Activated CD4-positive, alpha-beta T cell treated with anti-CD3 and anti-CD28 coated beads for 4 hours (primary cell): ENCODE results near the gene INTS14.
A peak's percentile ranks its signal among the peaks of the same experiment; 100 is the strongest.

Source experiments
- DNase-seq, 2 donors: peaks; one replicate each; pipeline ENCODE4 v3.0.0-alpha.2; 2020

Gene INTS14

DNA sequence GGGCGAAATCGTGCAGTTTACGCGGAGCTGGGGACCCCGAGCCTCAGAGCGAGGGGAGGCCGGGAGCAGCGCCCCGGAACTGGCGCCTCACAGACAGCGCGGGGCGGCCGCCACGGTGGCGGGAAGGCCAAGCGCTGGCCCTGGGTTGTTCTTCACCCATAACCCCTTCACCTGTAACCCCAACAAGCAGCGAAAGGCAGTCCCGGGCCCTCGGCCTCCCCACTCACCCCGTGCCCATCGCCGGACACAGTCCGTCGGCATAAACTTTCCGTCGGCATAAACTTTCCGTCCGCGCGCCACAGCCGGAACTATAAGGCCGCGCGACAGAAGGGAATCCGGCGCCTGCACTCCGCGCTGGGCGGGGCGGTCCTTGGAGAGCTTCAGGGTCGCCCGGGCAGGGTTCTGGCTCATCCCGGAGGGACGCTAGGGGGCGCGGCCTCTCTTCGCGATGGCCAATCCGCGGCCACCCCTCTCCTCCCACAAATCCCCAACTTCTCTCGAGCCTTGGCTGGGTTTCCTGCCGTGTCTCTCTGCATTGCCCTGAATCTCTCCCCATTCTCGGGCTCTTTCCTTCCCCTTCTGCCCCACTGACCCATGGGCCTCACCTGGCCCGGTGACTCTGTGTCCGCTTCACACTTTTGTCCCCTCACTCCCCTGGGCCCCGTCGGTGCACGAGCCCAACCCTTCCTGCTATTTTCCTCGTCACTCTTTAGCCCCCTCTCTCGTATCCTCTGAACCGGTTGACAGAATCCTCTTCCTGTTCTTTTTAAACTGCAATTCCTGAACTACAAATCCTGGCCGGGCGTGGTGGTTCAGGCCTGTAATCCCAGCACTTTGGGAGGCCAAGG, at the start of gene INTS14:
Gene INTS14 (minus strand): TSS at position 261 of the 848 bp plus-strand sequence. CDS start 3,751 bp downstream, outside the sequence.
- DNase-seq = peak; percentile 94 to 95

GRCh38 chr15:65659502-65660052, 48.6 kb upstream of the INTS14 start:
- no peak for DNase-seq

- DNase-seq = no peak
These were observed 44.5 kb upstream of the INTS14 start for GRCh38 chr15:65655457-65655856.

- no peak for DNase-seq
These were observed 44.1 kb upstream of the INTS14 start for GRCh38 chr15:65655026-65655425.

- DNase-seq = no peak
These were observed 43.0 kb upstream of the INTS14 start for GRCh38 chr15:65653801-65654521.

DNA sequence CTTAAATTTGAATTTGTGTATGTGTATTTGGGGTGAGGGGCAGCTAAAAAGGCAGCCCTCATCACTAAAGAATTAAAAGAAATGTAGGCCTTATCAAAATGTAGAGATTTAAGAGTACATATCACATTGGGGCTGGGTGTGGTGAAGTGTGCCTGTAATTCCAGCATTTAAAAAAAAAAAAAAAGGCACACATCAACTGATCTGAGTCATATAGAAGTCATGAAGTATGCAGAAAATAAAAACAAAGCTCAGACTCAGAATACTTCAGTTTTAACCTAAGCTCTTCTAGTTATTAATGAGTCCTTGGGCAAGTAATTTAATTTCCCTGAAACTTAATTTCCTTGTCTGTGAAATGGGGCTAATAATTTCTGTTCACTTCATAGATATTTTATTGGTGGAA, 42.4 kb upstream of the INTS14 start:
- no peak for DNase-seq

DNA sequence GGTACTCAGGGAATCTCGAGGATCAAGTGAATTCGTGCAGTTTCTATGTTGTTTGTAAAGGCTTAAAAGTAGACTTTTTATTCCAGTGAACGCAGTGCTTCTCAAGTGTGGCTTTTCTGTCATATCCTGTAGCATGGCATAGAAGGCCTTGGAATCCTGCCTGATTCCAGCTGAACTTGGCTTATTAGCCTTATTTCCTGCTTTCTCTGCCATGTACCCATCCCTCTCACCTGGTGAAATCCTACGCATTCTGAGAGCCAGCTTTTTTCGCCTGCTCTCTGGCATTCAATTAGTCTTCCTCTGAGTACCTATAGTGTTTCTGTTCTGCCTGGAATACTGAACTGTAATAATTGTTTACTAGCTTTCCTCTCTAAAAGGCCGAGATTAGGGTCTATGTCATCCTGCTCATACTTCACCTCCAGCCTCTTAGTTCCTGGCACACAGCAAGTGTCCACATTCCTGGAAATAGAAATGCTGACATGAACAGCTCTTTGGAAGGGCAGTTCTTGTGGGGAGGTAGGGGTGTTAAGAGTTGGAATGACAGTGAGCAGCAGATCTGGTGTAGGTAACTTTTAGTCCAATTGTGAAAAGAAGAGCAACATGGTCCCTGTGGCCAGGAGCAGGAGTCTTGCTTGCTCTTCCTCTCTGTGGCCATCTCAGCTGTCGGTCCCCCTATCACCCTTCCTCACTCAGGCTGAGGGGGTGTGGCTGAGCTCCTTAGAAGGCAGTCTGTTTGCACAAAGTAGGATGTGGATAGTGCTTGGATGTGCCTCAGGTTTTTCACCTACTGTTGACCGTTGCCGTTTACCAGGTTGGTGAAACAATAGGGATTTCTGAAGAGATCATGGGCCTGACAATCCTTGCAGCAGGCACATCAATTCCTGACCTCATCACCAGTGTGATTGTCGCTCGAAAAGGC, 41.2 kb upstream of the INTS14 start:
- no peak for DNase-seq

DNA sequence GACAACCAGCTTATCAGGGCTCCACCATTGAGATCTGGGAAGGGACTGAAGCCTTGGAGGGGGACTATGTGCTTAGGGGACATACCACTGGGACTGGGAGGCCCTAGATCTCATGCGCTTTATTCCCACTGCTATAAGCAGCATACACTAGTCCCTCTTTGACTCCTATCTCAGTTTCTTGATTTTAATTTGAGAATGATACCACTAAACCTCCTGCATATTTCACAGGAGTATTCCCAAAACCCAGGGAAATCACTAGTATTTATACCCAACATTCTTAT, 40.1 kb upstream of the INTS14 start:
- no peak for DNase-seq

DNA sequence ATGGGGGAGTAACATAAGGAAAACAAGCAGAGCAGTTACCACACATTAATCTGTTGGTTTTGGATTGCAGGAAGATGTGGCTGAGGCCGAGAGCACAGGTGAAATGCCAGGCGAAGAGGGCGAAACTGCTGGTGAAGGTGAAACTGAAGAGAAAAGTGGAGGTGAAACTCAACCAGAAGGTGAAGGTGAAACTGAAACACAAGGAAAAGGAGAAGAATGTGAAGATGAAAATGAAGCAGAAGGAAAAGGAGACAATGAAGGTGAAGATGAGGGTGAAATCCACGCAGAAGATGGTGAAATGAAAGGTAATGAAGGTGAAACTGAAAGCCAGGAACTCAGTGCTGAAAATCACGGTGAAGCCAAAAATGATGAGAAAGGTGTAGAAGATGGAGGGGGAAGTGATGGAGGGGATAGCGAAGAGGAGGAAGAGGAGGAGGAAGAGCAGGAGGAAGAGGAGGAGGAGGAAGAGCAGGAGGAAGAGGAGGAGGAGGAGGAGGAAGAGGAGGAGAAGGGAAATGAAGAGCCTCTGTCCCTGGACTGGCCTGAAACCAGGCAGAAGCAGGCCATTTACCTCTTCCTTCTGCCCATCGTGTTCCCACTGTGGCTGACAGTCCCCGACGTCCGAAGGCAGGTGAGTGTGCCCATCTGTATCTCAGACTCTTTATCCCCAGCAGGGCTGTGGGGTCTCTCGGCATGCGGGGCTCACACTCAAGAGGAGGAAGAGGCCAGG, 39.5 kb upstream of the INTS14 start:
- DNase-seq = no peak

- no peak for DNase-seq
These were observed 35.6 kb upstream of the INTS14 start for GRCh38 chr15:65646486-65646885.

GRCh38 chr15:65645392-65645791, 34.5 kb upstream of the INTS14 start:
- no peak for DNase-seq

- no peak for DNase-seq
These were observed 33.4 kb upstream of the INTS14 start for GRCh38 chr15:65644282-65644681.

GRCh38 chr15:65642594-65642993, 31.7 kb upstream of the INTS14 start:
- DNase-seq = no peak

- no peak for DNase-seq
These were observed 31.0 kb upstream of the INTS14 start for GRCh38 chr15:65641768-65642475.

- DNase-seq = no peak
These were observed 28.6 kb upstream of the INTS14 start for GRCh38 chr15:65639509-65639908.

DNA sequence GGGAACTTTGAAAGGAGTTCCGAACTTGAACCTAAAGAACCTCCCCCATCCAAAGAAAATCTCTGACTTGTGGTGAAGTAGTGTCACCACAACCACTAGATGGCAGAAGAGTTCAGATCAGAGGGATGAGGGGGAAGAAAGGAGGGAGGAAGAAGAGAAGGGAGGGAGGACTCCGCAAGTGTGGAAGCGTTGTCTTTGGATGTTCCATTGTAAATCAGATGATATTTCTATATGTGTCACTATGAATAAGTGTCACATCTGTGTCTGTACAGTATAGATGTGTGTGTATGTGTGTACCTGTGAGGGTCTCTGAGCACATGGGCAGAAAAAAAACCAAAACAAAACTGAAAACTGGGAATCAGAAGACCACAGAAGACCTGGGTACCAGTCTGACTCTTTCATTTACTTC, 27.8 kb upstream of the INTS14 start:
- DNase-seq = peak; percentile 16 to 47

DNA sequence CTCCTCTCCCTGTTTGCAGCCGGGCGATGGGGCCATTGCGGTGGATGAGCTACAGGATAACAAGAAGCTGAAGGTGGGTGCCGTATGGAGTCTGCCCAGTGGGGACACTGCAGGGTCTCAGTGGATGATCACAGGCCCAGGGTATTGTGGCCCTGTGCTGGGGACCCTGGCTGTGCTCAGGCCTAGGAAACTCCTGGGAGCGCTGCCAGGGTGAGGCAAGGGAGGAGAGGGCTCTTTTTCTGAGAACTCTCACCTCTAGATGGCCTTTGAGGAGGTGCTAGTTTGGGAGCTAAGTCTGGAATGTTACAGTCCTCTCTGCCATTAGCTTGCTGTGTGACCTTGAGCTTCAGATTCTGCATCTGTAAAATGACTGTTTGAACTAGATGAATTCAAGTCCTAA, 27.2 kb upstream of the INTS14 start:
- DNase-seq = no peak

DNA sequence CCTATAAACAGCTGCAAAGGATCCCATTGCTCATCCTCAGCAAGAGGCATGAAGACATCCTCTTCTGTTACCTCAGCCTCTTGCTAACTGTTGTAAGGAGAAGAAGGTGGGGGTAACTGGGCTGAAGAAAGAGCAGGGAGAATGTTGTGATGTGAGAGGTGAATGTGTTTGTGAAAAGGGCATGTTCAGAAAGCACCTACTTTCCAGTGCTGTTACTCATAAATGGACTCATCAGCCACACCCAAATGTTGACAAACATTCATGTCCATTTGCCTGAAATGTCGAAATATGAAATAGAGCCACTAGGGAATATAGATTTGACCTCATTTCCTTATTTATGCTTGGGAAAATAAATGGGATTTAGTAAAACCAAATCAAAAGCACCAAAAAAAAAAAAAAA, 23.4 kb upstream of the INTS14 start:
- no peak for DNase-seq

DNA sequence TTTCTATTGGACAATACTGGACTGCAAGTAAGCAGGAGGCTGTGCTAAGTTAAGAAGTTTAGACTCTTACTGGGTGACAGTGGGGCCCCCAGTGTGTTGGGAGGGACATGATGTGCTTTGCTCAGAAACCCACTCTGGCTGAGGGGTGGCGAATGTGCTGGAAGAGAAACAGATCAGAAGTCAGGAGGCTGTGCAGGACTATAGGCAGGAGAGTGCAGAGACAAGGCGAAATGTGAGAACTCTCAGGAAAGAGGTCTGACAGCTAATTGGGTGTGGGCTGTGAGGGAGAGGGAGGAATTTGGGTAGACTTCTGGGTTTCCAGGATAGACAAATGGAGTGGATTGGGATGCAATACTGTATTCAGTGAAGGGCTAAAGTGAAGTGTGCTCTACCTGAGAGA, 22.8 kb upstream of the INTS14 start:
- DNase-seq = no peak

DNA sequence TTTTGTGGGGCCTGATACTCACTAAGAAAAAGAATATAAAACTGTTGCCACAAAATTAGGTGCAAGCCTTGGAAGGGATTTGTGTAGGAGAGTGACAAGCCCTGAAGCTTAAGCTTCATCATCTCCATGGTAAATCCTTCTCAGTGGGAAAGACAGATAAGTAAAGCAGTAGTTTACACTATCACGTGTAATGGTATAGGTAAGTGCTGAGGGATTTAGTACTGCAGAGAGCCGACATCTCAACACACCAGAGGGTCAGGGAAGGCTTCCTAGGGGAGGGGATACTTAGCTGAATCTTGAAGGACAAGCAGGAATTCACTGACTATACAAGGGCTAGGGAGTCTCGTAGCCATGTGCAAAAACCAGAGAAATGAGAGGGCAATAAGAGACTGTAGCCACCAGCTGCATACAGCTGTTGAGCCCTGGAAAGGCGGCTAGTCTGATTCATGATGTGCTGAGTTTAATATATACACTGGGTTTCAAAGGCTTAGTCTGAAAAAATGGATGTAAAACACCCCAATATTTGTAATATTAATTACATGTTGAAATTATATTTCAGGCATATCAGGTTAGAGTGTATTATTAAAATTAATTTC, 21.9 kb upstream of the INTS14 start:
- no peak for DNase-seq

GRCh38 chr15:65631503-65631902, 20.6 kb upstream of the INTS14 start:
- no peak for DNase-seq
